Prostate gland (tissue), 2 donors: ENCODE data around the gene ARPC1A. TPM values are rescaled to one million over a fixed set of nuclear protein-coding genes. Genes with fewer than 3 reads are reported as not detected.

ENCODE experiments used
- DNase-seq: peaks from one replicate; pipeline ENCODE4 v3.0.0-alpha.2; 2019; ENCODE audit warnings: low spot score
- H3K27ac ChIP-seq, 2 donors: fragments of 200-600 bp; sonication (generic); 2 replicates each; pipeline ENCODE4 v1.5.1; 2017 to 2019
- H3K27me3 ChIP-seq: fragments of 200-600 bp; sonication (generic); replicated peaks from 2 replicates; pipeline ENCODE4 v1.5.1; 2019; ENCODE audit not compliant: insufficient read depth
- H3K36me3 ChIP-seq, 2 donors: fragments of 200-600 bp; sonication (generic); 1 replicate in 1 of 2; 2 replicates in 1 of 2; pipeline versions ENCODE4 v1.5.1 to v1.8.1; 2017 to 2019
- H3K4me1 ChIP-seq: fragments of 200-600 bp; sonication (generic); replicated peaks from 2 replicates; pipeline ENCODE4 v1.5.1; 2019
- H3K4me3 ChIP-seq, 2 donors: fragments of 200-600 bp; sonication (generic); 2 replicates each; pipeline ENCODE4 v1.5.1; 2017 to 2019
- H3K9me3 ChIP-seq: fragments of 200-600 bp; sonication (generic); 2 replicates; pipeline ENCODE4 v1.5.1; 2017
- POLR2A ChIP-seq: fragments of 450-650 bp; IDR thresholded peaks from one replicate; pipeline ENCODE4 v1.6.1; 2016; ENCODE audit warnings: antibody characterized with exemption, mild to moderate bottlenecking
- POLR2AphosphoS5 ChIP-seq: sonication (generic); formaldehyde crosslinking; IDR thresholded peaks from one replicate; pipeline ENCODE4 v1.6.1; 2017; ENCODE audit warnings: antibody characterized with exemption
- WGBS: methylation state at CpG from one replicate; pipeline ENCODE4 v1.1.5; 2018; 5-methylcytosine and 5-hydroxymethylcytosine counted together
- intact Hi-C: fragments of 100-400 bp; cut with DNase I; formaldehyde crosslinking; loops from one replicate; pipeline ENCODE4 v1.14.2; 2022
- total RNA-seq, 2 donors: library from RNA; depleted of rRNA; stranded (reverse); fragments of >200 nt; gene quantifications; one replicate each; pipeline ENCODE4 v1.1.0, GENCODE V29; 2016
- TF ChIP-seq, protein P1 (sequence below), 4 experiments: fragments of 200-600 bp in 2 of 4; fragments of 450-650 bp in 2 of 4; sonication (generic) in 2 of 4; IDR thresholded peaks; 1 replicate in 3 of 4; 2 replicates in 1 of 4; pipeline ENCODE4 v1.5.1; 2016 to 2019; ENCODE audit warnings: antibody characterized with exemption in 4 of 4, mild to moderate bottlenecking in 2 of 4, moderate library complexity in 2 of 4

ARPC1A gene
- total RNA-seq, 2 donors from 2014 or later = 119 to 136 TPM

DNA sequence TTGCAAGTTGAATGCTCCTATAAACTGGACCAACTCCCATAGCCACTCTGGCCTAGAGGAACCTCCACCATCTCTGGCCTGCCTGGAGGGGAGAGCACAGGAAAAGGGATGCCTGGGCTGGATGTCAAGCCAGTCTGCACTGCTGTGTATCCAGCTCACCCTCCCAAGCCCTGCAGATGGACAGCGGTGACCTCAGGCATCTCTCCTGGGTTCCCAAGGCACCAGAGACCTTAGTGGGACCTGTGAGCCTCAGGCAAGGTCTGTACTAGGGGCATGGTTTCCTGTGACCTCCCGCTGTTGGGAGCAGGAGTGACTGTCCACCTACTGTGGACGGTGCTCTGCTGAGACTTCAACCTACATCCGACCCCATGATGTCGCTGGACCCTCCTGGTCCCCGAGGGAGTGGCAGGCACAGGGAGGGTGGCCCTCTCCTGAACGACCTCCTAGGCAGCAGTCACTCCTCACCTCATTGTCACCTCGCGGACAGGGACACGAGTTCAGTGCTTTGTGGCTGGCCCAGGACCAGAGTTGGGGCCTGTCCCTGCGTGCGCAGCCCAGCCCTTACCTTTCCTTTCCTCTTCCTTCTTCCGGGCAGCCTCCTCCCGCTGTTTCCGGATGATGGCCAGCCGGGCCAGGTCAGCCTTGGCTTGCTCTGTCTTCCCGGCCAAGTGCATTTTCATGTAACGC lies 71.7 kb downstream of the ARPC1A start:
- TF ChIP-seq POLR2A = no peak
- no peak for TF ChIP-seq POLR2AphosphoS5
- TF ChIP-seq, protein P1, sequence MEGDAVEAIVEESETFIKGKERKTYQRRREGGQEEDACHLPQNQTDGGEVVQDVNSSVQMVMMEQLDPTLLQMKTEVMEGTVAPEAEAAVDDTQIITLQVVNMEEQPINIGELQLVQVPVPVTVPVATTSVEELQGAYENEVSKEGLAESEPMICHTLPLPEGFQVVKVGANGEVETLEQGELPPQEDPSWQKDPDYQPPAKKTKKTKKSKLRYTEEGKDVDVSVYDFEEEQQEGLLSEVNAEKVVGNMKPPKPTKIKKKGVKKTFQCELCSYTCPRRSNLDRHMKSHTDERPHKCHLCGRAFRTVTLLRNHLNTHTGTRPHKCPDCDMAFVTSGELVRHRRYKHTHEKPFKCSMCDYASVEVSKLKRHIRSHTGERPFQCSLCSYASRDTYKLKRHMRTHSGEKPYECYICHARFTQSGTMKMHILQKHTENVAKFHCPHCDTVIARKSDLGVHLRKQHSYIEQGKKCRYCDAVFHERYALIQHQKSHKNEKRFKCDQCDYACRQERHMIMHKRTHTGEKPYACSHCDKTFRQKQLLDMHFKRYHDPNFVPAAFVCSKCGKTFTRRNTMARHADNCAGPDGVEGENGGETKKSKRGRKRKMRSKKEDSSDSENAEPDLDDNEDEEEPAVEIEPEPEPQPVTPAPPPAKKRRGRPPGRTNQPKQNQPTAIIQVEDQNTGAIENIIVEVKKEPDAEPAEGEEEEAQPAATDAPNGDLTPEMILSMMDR (IDR thresholded peaks at IDR 0.05) = no peak
- 74% methylated on average over 18 of the region's 18 CpGs for WGBS
- Histone ChIP-seq H3K4me1 (peaks cover 5% of the 10 kb centered on the region), H3K9me3 (no peaks in the 10 kb centered on the region), H3K36me3 (peaks cover 19 to 26% of the 10 kb centered on the region in 2 donors), H3K27me3 (no peaks in the 10 kb centered on the region), H3K4me3 (no peak overlapping the region), H3K27ac (no peak overlapping the region)
- intact Hi-C loops = loop anchor here (10.0 kb wide), 1 partner anchor 73 kb away; the partner anchor contains the start of gene ARPC1A
- DNase-seq = no peak

DNA sequence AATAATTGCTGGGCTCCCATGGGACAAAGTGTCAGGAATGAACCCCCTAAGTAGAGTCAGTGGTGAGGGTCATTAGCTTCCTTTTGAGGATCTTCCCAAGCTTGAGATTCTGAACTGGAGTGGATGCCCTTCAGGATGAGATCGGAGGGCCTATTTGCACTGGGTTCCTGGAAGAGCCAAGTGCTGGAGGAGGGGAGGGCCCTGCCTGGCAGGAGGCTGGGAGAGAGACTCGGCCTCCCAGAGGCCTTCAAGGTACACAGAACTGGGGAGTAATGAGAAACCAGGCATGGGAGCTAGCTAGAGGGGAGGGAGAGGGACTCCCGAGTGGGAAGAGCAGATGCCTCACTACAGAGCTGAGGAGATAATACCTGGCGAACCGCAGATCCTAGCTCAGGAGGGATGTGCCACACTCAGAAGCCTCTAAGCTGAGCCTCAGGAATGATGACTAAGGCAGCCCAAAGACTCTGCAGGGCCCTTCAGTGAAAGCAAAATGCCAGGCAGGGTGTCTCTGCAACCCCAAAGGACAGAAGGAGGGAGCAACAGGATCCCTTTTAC lies 73.3 kb downstream of the ARPC1A start:
- intact Hi-C loops = loop anchor here (10.0 kb wide), 1 partner anchor 74 kb away; the partner anchor contains the start of gene ARPC1A
- H3K4me3 ChIP-seq = no peak overlapping the region
- H3K27ac ChIP-seq = no peak overlapping the region
- H3K36me3 ChIP-seq = peaks cover 19 to 26% of the 10 kb centered on the region in 2 donors
- DNase-seq = no peak
- no peaks in the 10 kb centered on the region for H3K9me3 ChIP-seq
- peaks cover under 1% of the 10 kb centered on the region for H3K4me1 ChIP-seq
- H3K27me3 ChIP-seq = no peaks in the 10 kb centered on the region
- TF ChIP-seq POLR2AphosphoS5 = no peak
- TF ChIP-seq, protein P1 (IDR thresholded peaks at IDR 0.05) = no peak
- no peak for TF ChIP-seq POLR2A
- WGBS = 74% methylated on average over 5 of the region's 5 CpGs

DNA sequence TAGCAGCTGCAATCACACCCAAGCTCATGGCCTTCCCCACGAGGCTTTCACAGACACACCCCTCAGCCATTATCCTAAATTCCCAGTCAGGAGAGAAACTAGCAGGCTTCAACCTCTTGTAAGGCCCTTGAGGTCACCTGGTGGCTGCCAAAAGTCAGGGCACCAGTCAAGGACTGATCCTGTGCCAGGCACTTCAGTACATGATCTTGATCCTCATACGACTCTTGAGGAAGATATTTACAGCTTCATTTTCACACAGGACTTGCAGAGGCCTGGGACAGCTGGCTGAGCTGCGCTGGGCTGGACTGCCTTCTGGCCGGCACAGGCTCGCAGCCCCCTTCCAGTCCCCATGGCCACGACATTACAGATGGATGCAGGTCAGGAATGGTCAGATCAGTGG lies 73.9 kb downstream of the ARPC1A start:
- Histone ChIP-seq H3K36me3 (peaks cover 19 to 26% of the 10 kb centered on the region in 2 donors), H3K27me3 (no peaks in the 10 kb centered on the region), H3K4me3 (no peak overlapping the region), H3K4me1 (no peaks in the 10 kb centered on the region), H3K27ac (no peak overlapping the region), H3K9me3 (no peaks in the 10 kb centered on the region)
- DNase-seq = no peak
- intact Hi-C loops = loop anchor here (10.0 kb wide), 1 partner anchor 75 kb away; the partner anchor contains the start of gene ARPC1A
- TF ChIP-seq, protein P1 (IDR thresholded peaks at IDR 0.05) = no peak
- TF ChIP-seq POLR2A (no peak), POLR2AphosphoS5 (no peak)
- WGBS = 76% methylated on average over 6 of the region's 6 CpGs

DNA sequence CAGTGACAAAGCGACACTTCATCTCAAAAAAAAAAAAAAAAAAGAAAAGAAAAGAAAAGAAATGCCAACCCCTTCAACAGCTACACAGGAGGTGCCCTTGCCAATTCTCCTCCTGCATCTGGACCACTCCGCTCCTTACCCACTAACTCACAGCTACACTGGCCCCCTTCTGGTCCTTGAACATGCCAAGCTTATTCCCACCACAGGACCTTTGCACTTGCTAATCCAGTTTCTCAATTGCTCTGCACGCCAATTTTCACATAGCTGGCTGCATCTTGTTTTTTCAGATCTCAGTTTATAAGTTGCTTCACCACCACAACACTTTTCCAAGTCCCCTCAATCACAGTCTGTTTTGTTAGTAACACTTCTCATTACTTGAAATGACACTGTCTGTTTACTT lies 77.2 kb downstream of the ARPC1A start:
- peaks cover 4% of the 10 kb centered on the region for H3K4me1 ChIP-seq
- H3K36me3 ChIP-seq = peaks cover 13 to 18% of the 10 kb centered on the region in 2 donors
- WGBS = 100% methylated on average over 3 of the region's 3 CpGs
- H3K4me3 ChIP-seq = no peak overlapping the region
- H3K9me3 ChIP-seq = no peaks in the 10 kb centered on the region
- intact Hi-C loops = loop anchor here (10.0 kb wide), 1 partner anchor 258 kb away; the partner anchor contains the start of gene SMURF1
- no peak for TF ChIP-seq POLR2A
- no peak for TF ChIP-seq POLR2AphosphoS5
- TF ChIP-seq, protein P1 (IDR thresholded peaks at IDR 0.05) = no peak
- DNase-seq = no peak
- H3K27ac ChIP-seq = no peak overlapping the region
- no peaks in the 10 kb centered on the region for H3K27me3 ChIP-seq

DNA sequence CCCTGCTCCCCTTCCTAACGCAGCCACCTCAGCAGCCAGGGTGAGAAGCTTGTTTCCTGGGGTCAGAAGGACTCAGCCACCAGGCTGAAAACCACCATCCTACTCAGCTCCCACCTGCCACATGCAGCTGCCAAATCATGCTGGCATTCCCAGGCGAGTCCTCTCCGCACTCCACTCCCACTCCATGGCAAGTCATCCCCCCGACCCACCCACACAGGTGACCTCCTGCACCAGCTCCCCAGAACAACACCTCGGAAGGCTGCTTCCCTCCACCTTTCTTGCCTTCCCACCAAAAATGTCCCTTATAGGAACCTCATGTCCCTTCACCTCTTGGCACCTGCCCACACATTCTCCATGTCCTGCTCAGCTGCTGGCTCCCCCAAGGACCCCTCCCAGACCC lies 78.1 kb downstream of the ARPC1A start:
- Histone ChIP-seq H3K36me3 (peaks cover 5 to 18% of the 10 kb centered on the region in 2 donors), H3K27ac (no peak overlapping the region), H3K4me3 (no peak overlapping the region), H3K27me3 (no peaks in the 10 kb centered on the region), H3K4me1 (peaks cover 4% of the 10 kb centered on the region), H3K9me3 (no peaks in the 10 kb centered on the region)
- WGBS = 87% methylated on average over 5 of the region's 5 CpGs
- DNase-seq = no peak
- TF ChIP-seq, protein P1 (IDR thresholded peaks at IDR 0.05) = no peak
- no peak for TF ChIP-seq POLR2AphosphoS5
- TF ChIP-seq POLR2A = no peak
- intact Hi-C loops = loop anchor here (10.0 kb wide), 1 partner anchor 259 kb away; the partner anchor contains the start of gene SMURF1
